HepG2 (cell line): ENCODE data around the gene NUCB1. TPM values are rescaled to one million over a fixed set of nuclear protein-coding genes. Genes with fewer than 3 reads are reported as not detected.

Source experiments
- ATRX ChIP-seq: sonication (generic); formaldehyde crosslinking; IDR thresholded peaks from 2 replicates; pipeline ENCODE4 v1.4.0; 2020; ENCODE audit warnings: missing genetic modification reagents, borderline replicate concordance
- BRD4 ChIP-seq: sonication (generic); formaldehyde crosslinking; IDR thresholded peaks from 2 replicates; pipeline ENCODE4 v1.4.0; 2020; ENCODE audit warnings: missing genetic modification reagents
- GATA4 ChIP-seq: sonication (generic); IDR thresholded peaks from 2 replicates; pipeline ENCODE4 v1.6.1; 2016; ENCODE audit warnings: antibody characterized with exemption, low read depth, borderline replicate concordance
- KLF13 ChIP-seq: sonication (generic); formaldehyde crosslinking; IDR thresholded peaks from 2 replicates; pipeline ENCODE4 v1.4.0; 2020; ENCODE audit warnings: mild to moderate bottlenecking, missing genetic modification reagents
- MBNL3 ChIP-seq: fragments of 250-450 bp; sonication (Bioruptor Pico); conservative IDR thresholded peaks from 2 replicates; pipeline ENCODE4 v1.8.0; 2022; ENCODE audit warnings: mild to moderate bottlenecking, inconsistent platforms
- MIXL1 ChIP-seq: IDR thresholded peaks from 2 replicates; pipeline ENCODE4 v1.6.1; 2016
- NCOA2 ChIP-seq: sonication (generic); formaldehyde crosslinking; IDR thresholded peaks from 2 replicates; pipeline ENCODE4 v1.8.0; 2022; ENCODE audit warnings: inconsistent platforms
- PHF5A ChIP-seq: IDR thresholded peaks from one replicate; pipeline ENCODE4 v1.6.1; 2018; ENCODE audit warnings: low read depth, missing genetic modification reagents; ENCODE audit not compliant: unreplicated experiment
- SP4 ChIP-seq: sonication (generic); formaldehyde crosslinking; IDR thresholded peaks from 2 replicates; pipeline ENCODE4 v1.8.1; 2023; ENCODE audit warnings: mild to moderate bottlenecking, missing genetic modification reagents
- ZBTB20 ChIP-seq: sonication (generic); formaldehyde crosslinking; IDR thresholded peaks from 2 replicates; pipeline ENCODE4 v1.8.1; 2023; ENCODE audit warnings: missing genetic modification reagents, low read depth, mild to moderate bottlenecking, borderline replicate concordance
- ZFYVE20 ChIP-seq: sonication (generic); formaldehyde crosslinking; IDR thresholded peaks from 2 replicates; pipeline ENCODE4 v1.8.0; 2023; ENCODE audit warnings: low read depth, mild to moderate bottlenecking, moderate library complexity, missing genetic modification reagents, borderline replicate concordance
- ZMYM4 ChIP-seq: sonication (generic); formaldehyde crosslinking; IDR thresholded peaks from 2 replicates; pipeline ENCODE4 v1.8.1; 2023; ENCODE audit warnings: mild to moderate bottlenecking, missing genetic modification reagents
- ZNF20 ChIP-seq: sonication (generic); formaldehyde crosslinking; IDR thresholded peaks from 2 replicates; pipeline ENCODE4 v1.4.0; 2020; ENCODE audit warnings: mild to moderate bottlenecking, moderate library complexity, missing genetic modification reagents
- ZNF318 ChIP-seq: sonication (generic); formaldehyde crosslinking; IDR thresholded peaks from 2 replicates; pipeline ENCODE4 v1.4.0; 2020; ENCODE audit warnings: mild to moderate bottlenecking, missing genetic modification reagents
- ZNF496 ChIP-seq: sonication (generic); formaldehyde crosslinking; IDR thresholded peaks from 2 replicates; pipeline ENCODE4 v1.8.1; 2023; ENCODE audit warnings: mild to moderate bottlenecking, moderate library complexity, missing genetic modification reagents; ENCODE audit not compliant: insufficient replicate concordance
- ZNF709 ChIP-seq: sonication (generic); formaldehyde crosslinking; IDR thresholded peaks from 2 replicates; pipeline ENCODE4 v1.5.0; 2020; ENCODE audit warnings: mild to moderate bottlenecking, missing genetic modification reagents
- ZNF784 ChIP-seq: sonication (generic); formaldehyde crosslinking; IDR thresholded peaks from 2 replicates; pipeline ENCODE4 v1.5.1; 2020; ENCODE audit warnings: missing genetic modification reagents, mild to moderate bottlenecking, borderline replicate concordance
- polyA plus RNA-seq, 8 experiments: library from polyadenylated mRNA; depleted of rRNA in 3 of 8; stranded (reverse) in 7 of 8; unstranded in 1 of 8; fragments of >200 nt; fragmentation: Illumina TruSeq in 4 of 8; extraction: Trizol in 4 of 8; gene quantifications; 2 replicates each; pipeline versions ENCODE4 v1.2.1 to v1.2.3, GENCODE V29; 2011 to 2016; ENCODE audit warnings: low read depth in 4 of 8, missing spikeins in 1 of 8, mixed read lengths in 1 of 8; ENCODE audit not compliant: insufficient read depth in 1 of 8
- total RNA-seq, 5 experiments: library from RNA; depleted of rRNA; stranded (reverse); fragments of >200 nt; fragmentation: Illumina TruSeq; extraction: Trizol; gene quantifications; 2 replicates each; pipeline ENCODE4 v1.2.3, GENCODE V29; 2016; ENCODE audit warnings: low read depth in 1 of 5
- TF ChIP-seq, protein P1 (sequence below): sonication (generic); formaldehyde crosslinking; IDR thresholded peaks from 2 replicates; pipeline ENCODE4 v1.5.0; 2020; ENCODE audit warnings: missing genetic modification reagents

Gene NUCB1
- total and polyA plus RNA-seq, 2 of the 13 experiments (the other 11 are each of a cell fraction or from before 2014, with no cell fraction given) = 82.3 to 106 TPM

GRCh38 chr19:48907671-48908070, 7.6 kb downstream of the NUCB1 start (continued):
- TF ChIP-seq ZNF318 (CRISPR knock-in tag) (no peak; the same call in 1 of the 2 replicates), ATRX (CRISPR knock-in tag) (no peak), ZMYM4 (peak; percentile 51), ZNF20 (CRISPR knock-in tag) (no peak), ZBTB20 (no peak), KLF13 (no peak), ZFYVE20 (CRISPR knock-in tag) (no peak), PHF5A (CRISPR knock-in tag) (peak; percentile 48), SP4 (CRISPR knock-in tag) (no peak), MBNL3 (CRISPR knock-in tag) (no peak), GATA4 (no peak), ZNF496 (CRISPR knock-in tag) (no peak), MIXL1 (CRISPR knock-in tag) (peak; percentile 65), NCOA2 (CRISPR knock-in tag) (peak; percentile 69), BRD4 (CRISPR knock-in tag) (no peak), ZNF709 (CRISPR knock-in tag) (no peak), ZNF784 (CRISPR knock-in tag) (no peak)
- TF ChIP-seq, protein P1, sequence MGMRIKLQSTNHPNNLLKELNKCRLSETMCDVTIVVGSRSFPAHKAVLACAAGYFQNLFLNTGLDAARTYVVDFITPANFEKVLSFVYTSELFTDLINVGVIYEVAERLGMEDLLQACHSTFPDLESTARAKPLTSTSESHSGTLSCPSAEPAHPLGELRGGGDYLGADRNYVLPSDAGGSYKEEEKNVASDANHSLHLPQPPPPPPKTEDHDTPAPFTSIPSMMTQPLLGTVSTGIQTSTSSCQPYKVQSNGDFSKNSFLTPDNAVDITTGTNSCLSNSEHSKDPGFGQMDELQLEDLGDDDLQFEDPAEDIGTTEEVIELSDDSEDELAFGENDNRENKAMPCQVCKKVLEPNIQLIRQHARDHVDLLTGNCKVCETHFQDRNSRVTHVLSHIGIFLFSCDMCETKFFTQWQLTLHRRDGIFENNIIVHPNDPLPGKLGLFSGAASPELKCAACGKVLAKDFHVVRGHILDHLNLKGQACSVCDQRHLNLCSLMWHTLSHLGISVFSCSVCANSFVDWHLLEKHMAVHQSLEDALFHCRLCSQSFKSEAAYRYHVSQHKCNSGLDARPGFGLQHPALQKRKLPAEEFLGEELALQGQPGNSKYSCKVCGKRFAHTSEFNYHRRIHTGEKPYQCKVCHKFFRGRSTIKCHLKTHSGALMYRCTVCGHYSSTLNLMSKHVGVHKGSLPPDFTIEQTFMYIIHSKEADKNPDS (CRISPR knock-in tag) = no peak
